Natural killer cell (primary cell): Measurements from ENCODE around the gene CDH13. TPM values are rescaled to one million over a fixed set of nuclear protein-coding genes. Genes with fewer than 3 reads are reported as not detected.

Experiments used
- ATAC-seq, 3 donors: fragments of 150-1000 bp in 2 of 3; fragments of 200-7000 bp in 1 of 3; cut with Tn5 transposase; 1 replicate in 1 of 3; 2 replicates in 2 of 3; pipeline ENCODE4 v1.10.0; 2021; ENCODE audit warnings: mild to moderate bottlenecking in 2 of 3, moderate library complexity in 2 of 3
- DNase-seq, 2 donors: peaks; one replicate each; pipeline versions ENCODE4 v3.0.0 to v3.0.0-alpha.2; 2013 to 2021; ENCODE audit warnings: mixed read lengths in 1 of 2
- H3K27ac ChIP-seq: one replicate; pipeline ENCODE4 v1.5.1; 2013; ENCODE audit warnings: mild to moderate bottlenecking, low read length
- H3K27me3 ChIP-seq: one replicate; pipeline ENCODE4 v1.6.1; 2013; ENCODE audit warnings: low read length; ENCODE audit not compliant: control insufficient read depth, insufficient read depth
- H3K36me3 ChIP-seq: one replicate; pipeline ENCODE4 v1.6.1; 2013; ENCODE audit warnings: low read length; ENCODE audit not compliant: control insufficient read depth, insufficient read depth
- H3K4me1 ChIP-seq: one replicate; pipeline ENCODE4 v1.6.1; 2013; ENCODE audit warnings: low read length; ENCODE audit not compliant: control insufficient read depth, insufficient read depth
- H3K4me3 ChIP-seq: one replicate; pipeline ENCODE4 v1.5.1; 2013; ENCODE audit warnings: low read length
- H3K9me3 ChIP-seq: one replicate; pipeline ENCODE4 v1.6.1; 2013; ENCODE audit warnings: low read length; ENCODE audit not compliant: control insufficient read depth, insufficient read depth
- H3K27ac Mint-ChIP-seq, 2 donors: one replicate each; pipeline ENCODE4 v1.8.0; 2022; ENCODE audit warnings: mild to moderate bottlenecking in 2 of 2, mixed read lengths in 2 of 2, moderate library complexity in 1 of 2
- H3K27me3 Mint-ChIP-seq, 2 donors: one replicate each; pipeline ENCODE4 v1.8.0; 2022; ENCODE audit warnings: low read depth in 2 of 2, mixed read lengths in 2 of 2
- H3K36me3 Mint-ChIP-seq: one replicate; pipeline ENCODE4 v1.8.0; 2022; ENCODE audit warnings: mixed read lengths
- H3K4me1 Mint-ChIP-seq, 2 donors: one replicate each; pipeline ENCODE4 v1.8.0; 2022; ENCODE audit warnings: mixed read lengths in 2 of 2
- H3K4me3 Mint-ChIP-seq: one replicate; pipeline ENCODE4 v1.8.0; 2022; ENCODE audit warnings: mild to moderate bottlenecking, moderate library complexity, mixed read lengths
- H3K9me3 Mint-ChIP-seq, 2 donors: one replicate each; pipeline ENCODE4 v1.8.0; 2022; ENCODE audit warnings: mixed read lengths in 2 of 2
- CTCF ChIP-seq: fragments of 200-600 bp; IDR thresholded peaks from one replicate; pipeline ENCODE4 v1.8.0; 2022; ENCODE audit warnings: antibody characterized with exemption
- WGBS: methylation state at CpG from one replicate; pipeline ENCODE4 v1.1.7; 2013; ENCODE audit warnings: missing lambda C conversion rate; ENCODE audit not compliant: insufficient coverage; 5-methylcytosine and 5-hydroxymethylcytosine counted together
- intact Hi-C: fragments of 100-400 bp; cut with micrococcal nuclease; formaldehyde crosslinking; loops from one replicate; pipeline ENCODE4 v1.14.2; 2022
- total RNA-seq, 4 donors: library from RNA; stranded (reverse); fragments of 120-200 nt in 1 of 4; gene quantifications; one replicate each; pipeline versions ENCODE4 v1.2.3 to v1.2.4, GENCODE V29; 2013 to 2022

CDH13 gene
- total RNA-seq, 3 donors from 2014 or later (not counting 1 experiment from before 2014, with no cell fraction given), result not detected

DNA sequence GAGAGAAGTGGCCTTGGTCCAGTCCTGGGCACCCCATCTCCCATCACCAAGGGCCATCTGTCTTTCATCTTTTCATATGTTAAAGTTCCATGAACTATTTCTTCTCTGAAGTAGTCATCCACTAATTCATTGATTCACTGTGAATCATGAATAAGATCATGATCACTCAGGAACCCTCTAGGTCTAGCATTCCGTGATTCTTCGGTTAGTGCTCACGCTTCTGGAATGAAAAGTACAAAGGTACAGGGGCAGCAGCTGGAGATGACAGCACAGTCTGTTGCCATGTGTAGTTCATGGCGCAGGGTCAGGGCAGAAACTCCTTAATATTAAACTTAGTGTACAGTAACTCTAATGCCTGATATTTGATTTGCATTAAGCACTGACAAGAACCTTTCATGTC, 127.1 kb downstream of the CDH13 start:
- peaks cover 0 to 2% of the 10 kb centered on the region in 2 donors for H3K9me3 Mint-ChIP-seq
- H3K9me3 ChIP-seq, result no peaks in the 10 kb centered on the region
- intact Hi-C loops, result loop anchor here (10.0 kb wide), 1 partner anchor 311 kb away; no protein-coding TSS in a partner anchor
- no peak overlapping the region for H3K4me3 ChIP-seq
- no peaks in the 10 kb centered on the region for H3K36me3 ChIP-seq
- H3K27ac Mint-ChIP-seq, result no peak overlapping the region
- H3K27ac ChIP-seq, result no peak overlapping the region
- no peak for DNase-seq
- no peaks in the 10 kb centered on the region for H3K27me3 ChIP-seq
- no peak overlapping the region for H3K4me3 Mint-ChIP-seq
- H3K36me3 Mint-ChIP-seq, result no peaks in the 10 kb centered on the region
- H3K27me3 Mint-ChIP-seq, result peaks cover 8 to 18% of the 10 kb centered on the region in 2 donors
- ATAC-seq, result no peak
- 94% methylated on average over 4 of the region's 4 CpGs for WGBS
- no peaks in the 10 kb centered on the region for H3K4me1 ChIP-seq
- H3K4me1 Mint-ChIP-seq, result peaks cover 20 to 31% of the 10 kb centered on the region in 2 donors
- no peak for TF ChIP-seq CTCF

DNA sequence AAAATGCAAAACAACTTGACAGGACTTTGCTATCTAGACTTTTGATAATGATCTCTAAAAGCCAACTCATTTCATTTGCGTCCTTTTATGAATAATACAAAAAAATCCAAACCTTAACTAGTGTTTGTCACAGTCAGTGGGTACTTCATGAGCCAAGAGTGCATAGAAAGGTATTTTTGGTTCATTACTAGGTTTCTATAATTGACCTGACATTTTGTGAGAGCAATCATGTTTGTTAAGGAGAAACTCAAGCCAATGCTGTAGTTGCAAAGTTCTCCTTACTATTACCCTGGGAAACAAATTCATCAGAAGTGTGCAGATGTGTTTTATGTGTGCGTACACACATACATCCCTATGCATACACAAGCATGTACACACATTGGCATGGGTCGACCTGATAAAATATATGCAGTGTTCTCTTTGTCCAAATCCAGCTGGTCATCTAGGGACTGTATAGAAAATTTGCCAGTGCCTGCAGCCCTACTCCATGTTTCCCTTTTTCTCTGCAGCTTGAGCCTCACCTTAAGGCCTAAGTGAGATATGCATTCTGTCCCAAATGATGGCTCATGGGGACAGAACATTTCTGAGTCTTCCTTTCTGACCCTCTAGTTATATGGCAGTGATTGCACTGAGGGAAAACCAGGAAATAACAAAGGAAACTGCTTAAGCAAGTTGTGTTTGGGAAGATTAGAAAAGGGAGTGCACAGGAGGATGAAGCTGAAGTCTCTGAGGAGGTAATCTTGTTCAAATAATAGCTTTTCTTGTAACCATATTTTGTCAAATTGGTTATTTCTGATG, 128.1 kb downstream of the CDH13 start:
- Mint-ChIP-seq H3K9me3 (peaks cover 0 to 2% of the 10 kb centered on the region in 2 donors), H3K27me3 (peaks cover 7 to 9% of the 10 kb centered on the region in 2 donors), H3K4me1 (peaks cover 13 to 23% of the 10 kb centered on the region in 2 donors), H3K4me3 (no peak overlapping the region), H3K27ac (no peak overlapping the region), H3K36me3 (no peaks in the 10 kb centered on the region)
- Histone ChIP-seq H3K36me3 (no peaks in the 10 kb centered on the region), H3K9me3 (no peaks in the 10 kb centered on the region), H3K27me3 (no peaks in the 10 kb centered on the region), H3K4me1 (no peaks in the 10 kb centered on the region), H3K4me3 (no peak overlapping the region), H3K27ac (no peak overlapping the region)
- 92% methylated on average over 2 of the region's 3 CpGs for WGBS
- intact Hi-C loops, result loop anchor here (10.0 kb wide), 1 partner anchor 310 kb away; no protein-coding TSS in a partner anchor
- TF ChIP-seq CTCF, result no peak
- ATAC-seq (no peak), DNase-seq (no peak)

GRCh38 chr16:82755570-82756282, 129.0 kb downstream of the CDH13 start:
- Mint-ChIP-seq H3K27ac (no peak overlapping the region), H3K36me3 (no peaks in the 10 kb centered on the region), H3K9me3 (peaks cover 0 to 2% of the 10 kb centered on the region in 2 donors), H3K4me3 (no peak overlapping the region), H3K27me3 (peaks cover 0 to 12% of the 10 kb centered on the region in 2 donors), H3K4me1 (peaks cover 11 to 22% of the 10 kb centered on the region in 2 donors)
- 78% methylated on average over 3 of the region's 4 CpGs for WGBS
- H3K4me1 ChIP-seq, result no peaks in the 10 kb centered on the region
- DNase-seq, result no peak
- H3K27ac ChIP-seq, result no peak overlapping the region
- no peaks in the 10 kb centered on the region for H3K27me3 ChIP-seq
- H3K9me3 ChIP-seq, result no peaks in the 10 kb centered on the region
- no peak for TF ChIP-seq CTCF
- no peak for ATAC-seq
- H3K36me3 ChIP-seq, result no peaks in the 10 kb centered on the region
- H3K4me3 ChIP-seq, result no peak overlapping the region
- intact Hi-C loops, result loop anchor here (10.0 kb wide), 1 partner anchor 309 kb away; no protein-coding TSS in a partner anchor
